ENCODE data around the gene NFILZ. TPM values are rescaled to one million over a fixed set of nuclear protein-coding genes. Genes with fewer than 3 reads are reported as not detected.
"Not testable (repeated sequence)": the region's sequence is repeated elsewhere in the genome, so short reads cannot be mapped to it uniquely, and the experiment has no call there.

Gene NFILZ
- total and polyA plus RNA-seq, 5 donors from 2014 or later, result not detected

DNA sequence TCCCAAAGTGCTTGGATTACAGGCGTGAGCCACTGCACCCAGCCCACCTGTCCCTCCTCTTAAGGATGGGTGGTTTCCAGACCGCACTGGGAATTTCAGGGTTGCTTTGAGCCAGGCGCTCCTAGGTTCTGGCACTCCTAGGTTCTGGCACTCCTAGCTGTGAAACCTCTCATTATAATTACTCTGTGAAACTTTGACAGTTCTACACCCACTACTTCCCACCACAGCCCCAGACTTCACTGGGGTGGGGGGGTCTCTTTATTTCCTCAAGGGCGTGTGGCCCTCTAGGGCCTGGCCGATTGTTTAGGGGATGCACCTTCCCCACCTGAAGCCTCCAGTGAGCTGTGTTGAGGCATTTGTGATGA lies 17.6 kb upstream of the NFILZ start:
- peaks cover 4% of the 10 kb centered on the region for H3K36me3 Mint-ChIP-seq
- peaks cover 0 to 50% (median 9%) of the 10 kb centered on the region in 4 donors for H3K4me1 Mint-ChIP-seq
- ATAC-seq (ENCODE audit: low read depth in 2 of 2) (no peak), DNase-seq (no peak)
- H3K9me3 ChIP-seq (ENCODE audit: control insufficient read depth in 2 of 2, low read length in 2 of 2), result no peaks in the 10 kb centered on the region
- H3K4me3 Mint-ChIP-seq, result peak overlapping the region; percentile 28 to 79 (median 55)
- peaks cover 0 to 2% (median 0%) of the 10 kb centered on the region in 7 donors for H3K9me3 Mint-ChIP-seq
- H3K27ac Mint-ChIP-seq, result peak overlapping the region in 1 of 3 donors; percentile 82
- peaks cover 5% of the 10 kb centered on the region for H3K27me3 ChIP-seq (ENCODE audit: control insufficient read depth, insufficient read depth, low read length)
- H3K4me3 ChIP-seq (ENCODE audit: low read depth, low read length), result no peak overlapping the region
- H3K27ac ChIP-seq (ENCODE audit: insufficient read depth, low read length, poor library complexity, severe bottlenecking), result no peak overlapping the region
- H3K4me1 ChIP-seq (ENCODE audit: control insufficient read depth, insufficient read depth, low read length, poor library complexity, severe bottlenecking), result peaks cover 18% of the 10 kb centered on the region
- H3K27me3 Mint-ChIP-seq, result peaks cover 24% of the 10 kb centered on the region
- no peaks in the 10 kb centered on the region for H3K36me3 ChIP-seq (ENCODE audit: control insufficient read depth, insufficient read depth, low read length)

DNA sequence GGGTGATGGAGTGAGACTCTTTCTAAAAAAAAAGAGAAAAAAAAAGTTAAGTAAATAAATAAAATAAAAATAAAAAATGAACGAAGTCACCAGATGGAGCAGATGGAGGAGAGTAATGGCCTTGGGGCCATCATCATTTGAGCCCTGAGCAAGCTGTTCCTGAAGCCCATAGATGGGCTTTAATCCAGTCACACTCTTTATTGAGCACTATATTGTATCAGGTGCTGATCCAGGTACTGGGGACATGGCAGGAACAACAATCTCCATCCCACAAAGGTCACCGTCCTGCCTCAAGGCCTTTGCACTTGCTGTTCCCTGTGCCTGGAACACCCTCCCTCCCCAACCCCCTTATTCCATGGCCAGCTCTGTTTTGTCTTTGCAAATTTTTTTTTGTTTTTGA lies 16.0 kb upstream of the NFILZ start:
- Histone ChIP-seq H3K4me3 (ENCODE audit: low read depth, low read length) (no peak overlapping the region), H3K27ac (ENCODE audit: insufficient read depth, low read length, poor library complexity, severe bottlenecking) (no peak overlapping the region), H3K27me3 (ENCODE audit: control insufficient read depth, insufficient read depth, low read length) (peaks cover 5% of the 10 kb centered on the region), H3K9me3 (ENCODE audit: control insufficient read depth in 2 of 2, low read length in 2 of 2) (no peaks in the 10 kb centered on the region), H3K36me3 (ENCODE audit: control insufficient read depth, insufficient read depth, low read length) (no peaks in the 10 kb centered on the region), H3K4me1 (ENCODE audit: control insufficient read depth, insufficient read depth, low read length, poor library complexity, severe bottlenecking) (peaks cover 11% of the 10 kb centered on the region)
- no peak for ATAC-seq (ENCODE audit: low read depth in 2 of 2)
- Mint-ChIP-seq H3K4me1 (peaks cover 0 to 37% (median 4%) of the 10 kb centered on the region in 4 donors), H3K27me3 (peaks cover 12% of the 10 kb centered on the region), H3K27ac (no peak overlapping the region), H3K36me3 (no peaks in the 10 kb centered on the region), H3K9me3 (peaks cover 0 to 2% (median 0%) of the 10 kb centered on the region in 7 donors), H3K4me3 (no peak overlapping the region)
- DNase-seq, result no peak

DNA sequence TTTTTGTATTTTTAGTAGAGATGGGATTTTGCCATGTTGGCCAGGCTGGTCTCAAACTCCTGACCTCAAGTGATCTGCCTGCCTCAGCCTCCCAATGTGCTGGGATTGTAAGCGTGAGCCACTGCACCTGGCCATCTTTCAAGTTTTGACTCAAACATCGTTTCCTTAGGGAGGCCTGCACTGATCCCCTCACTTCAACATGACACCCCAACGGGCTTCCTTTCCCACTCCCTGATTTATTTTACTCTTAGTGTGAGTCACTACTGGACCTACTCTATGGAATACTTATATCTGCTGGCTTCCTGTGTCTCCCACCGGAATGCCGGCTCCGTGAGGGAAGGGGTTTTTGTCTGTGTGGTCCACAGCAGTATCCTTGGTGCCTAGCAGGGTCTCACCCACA lies 15.4 kb upstream of the NFILZ start:
- H3K4me3 ChIP-seq (ENCODE audit: low read depth, low read length), result no peak overlapping the region
- peak overlapping the region in 2 of 4 donors; percentile 17 to 21 for H3K4me3 Mint-ChIP-seq
- peaks cover 0 to 32% (median 3%) of the 10 kb centered on the region in 4 donors for H3K4me1 Mint-ChIP-seq
- peaks cover 8% of the 10 kb centered on the region for H3K27me3 Mint-ChIP-seq
- ATAC-seq (ENCODE audit: low read depth in 2 of 2) (no peak), DNase-seq (no peak)
- H3K27ac ChIP-seq (ENCODE audit: insufficient read depth, low read length, poor library complexity, severe bottlenecking), result no peak overlapping the region
- no peak overlapping the region for H3K27ac Mint-ChIP-seq
- H3K36me3 ChIP-seq (ENCODE audit: control insufficient read depth, insufficient read depth, low read length), result no peaks in the 10 kb centered on the region
- no peaks in the 10 kb centered on the region for H3K9me3 ChIP-seq (ENCODE audit: control insufficient read depth in 2 of 2, low read length in 2 of 2)
- H3K4me1 ChIP-seq (ENCODE audit: control insufficient read depth, insufficient read depth, low read length, poor library complexity, severe bottlenecking), result peaks cover 6% of the 10 kb centered on the region
- H3K36me3 Mint-ChIP-seq, result no peaks in the 10 kb centered on the region
- H3K27me3 ChIP-seq (ENCODE audit: control insufficient read depth, insufficient read depth, low read length), result peaks cover 2% of the 10 kb centered on the region
- H3K9me3 Mint-ChIP-seq, result peaks cover 0 to 2% (median 0%) of the 10 kb centered on the region in 7 donors

DNA sequence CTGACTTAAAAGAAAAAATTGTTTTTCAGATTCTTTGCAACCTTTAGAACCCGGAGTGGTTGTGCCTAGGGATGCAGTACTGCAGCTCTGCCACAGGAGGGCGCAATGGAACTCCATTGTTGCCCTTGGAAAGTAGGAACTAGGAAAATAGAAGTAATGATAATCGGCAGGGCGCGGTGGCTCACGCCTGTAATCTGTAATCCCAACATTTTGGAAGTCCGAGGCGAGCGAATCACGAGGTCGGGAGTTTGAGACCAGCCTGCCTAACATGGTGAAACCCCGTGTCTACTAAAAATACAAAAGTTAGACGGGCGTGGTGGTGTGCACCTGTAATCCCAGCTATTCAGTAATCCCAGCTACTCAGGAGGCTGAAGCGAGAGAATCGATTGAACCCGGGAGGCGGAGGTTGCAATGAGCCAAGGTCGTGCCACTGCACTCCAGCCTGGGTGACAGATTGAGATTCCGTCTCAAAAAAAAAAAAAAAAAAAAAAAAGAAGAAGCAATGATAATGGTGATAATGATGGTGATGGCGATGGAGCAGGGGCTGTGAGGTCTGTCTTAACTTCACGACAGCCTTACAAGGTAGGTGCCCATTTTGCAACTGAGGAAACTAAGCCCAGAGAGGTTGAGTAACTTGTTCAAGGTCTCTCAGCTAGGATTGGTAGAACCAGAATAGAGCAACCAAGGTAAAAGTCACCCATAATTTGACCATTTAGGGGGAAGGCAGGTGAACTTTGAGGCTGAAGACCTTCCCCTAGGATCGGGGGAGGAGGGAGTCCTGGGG lies 14.4 kb upstream of the NFILZ start:
- H3K36me3 Mint-ChIP-seq, result no peaks in the 10 kb centered on the region
- H3K27ac Mint-ChIP-seq, result peak overlapping the region in 1 of 3 donors; percentile 88
- ATAC-seq (ENCODE audit: low read depth in 2 of 2) (peak in 1 of 2 donors; percentile 44), DNase-seq (peak; percentile 14 to 52 (median 41))
- Histone ChIP-seq H3K27ac (ENCODE audit: insufficient read depth, low read length, poor library complexity, severe bottlenecking) (no peak overlapping the region), H3K36me3 (ENCODE audit: control insufficient read depth, insufficient read depth, low read length) (no peaks in the 10 kb centered on the region), H3K27me3 (ENCODE audit: control insufficient read depth, insufficient read depth, low read length) (no peaks in the 10 kb centered on the region), H3K4me1 (ENCODE audit: control insufficient read depth, insufficient read depth, low read length, poor library complexity, severe bottlenecking) (no peaks in the 10 kb centered on the region), H3K9me3 (ENCODE audit: control insufficient read depth in 2 of 2, low read length in 2 of 2) (no peaks in the 10 kb centered on the region), H3K4me3 (ENCODE audit: low read depth, low read length) (no peak overlapping the region)
- H3K4me1 Mint-ChIP-seq, result peaks cover 0 to 29% (median 1%) of the 10 kb centered on the region in 4 donors
- peaks cover 0 to 2% (median 0%) of the 10 kb centered on the region in 7 donors for H3K9me3 Mint-ChIP-seq
- H3K27me3 Mint-ChIP-seq, result peaks cover 11% of the 10 kb centered on the region
- peak overlapping the region in 1 of 4 donors; percentile 11 for H3K4me3 Mint-ChIP-seq

DNA sequence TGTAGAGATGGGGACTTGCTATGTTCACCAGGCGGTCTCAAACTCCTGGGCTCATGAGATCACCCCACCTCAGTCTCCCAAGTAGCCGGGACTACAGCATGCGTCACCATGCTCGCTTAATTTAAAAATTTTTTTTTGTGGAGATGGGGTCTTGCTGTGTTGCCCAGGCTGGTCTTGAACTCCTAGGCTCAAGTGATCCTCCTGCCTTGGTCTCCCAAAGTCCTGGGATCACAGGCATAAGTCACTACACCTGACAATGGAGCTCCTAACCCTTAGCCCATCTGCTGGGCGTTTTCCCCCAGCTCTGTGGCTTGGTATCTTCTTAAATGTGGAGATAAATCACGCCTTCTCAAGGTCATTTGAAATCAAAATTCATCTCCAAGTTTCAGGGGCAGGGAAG lies 13.6 kb upstream of the NFILZ start:
- H3K27ac Mint-ChIP-seq, result no peak overlapping the region
- H3K4me1 Mint-ChIP-seq, result peaks cover 0 to 22% (median 1%) of the 10 kb centered on the region in 4 donors
- H3K4me1 ChIP-seq (ENCODE audit: control insufficient read depth, insufficient read depth, low read length, poor library complexity, severe bottlenecking), result no peaks in the 10 kb centered on the region
- no peak overlapping the region for H3K4me3 Mint-ChIP-seq
- peaks cover 11% of the 10 kb centered on the region for H3K27me3 Mint-ChIP-seq
- ATAC-seq (ENCODE audit: low read depth in 2 of 2) (no peak), DNase-seq (no peak)
- no peaks in the 10 kb centered on the region for H3K9me3 ChIP-seq (ENCODE audit: control insufficient read depth in 2 of 2, low read length in 2 of 2)
- no peaks in the 10 kb centered on the region for H3K27me3 ChIP-seq (ENCODE audit: control insufficient read depth, insufficient read depth, low read length)
- no peaks in the 10 kb centered on the region for H3K36me3 ChIP-seq (ENCODE audit: control insufficient read depth, insufficient read depth, low read length)
- H3K4me3 ChIP-seq (ENCODE audit: low read depth, low read length), result no peak overlapping the region
- H3K36me3 Mint-ChIP-seq, result no peaks in the 10 kb centered on the region
- H3K27ac ChIP-seq (ENCODE audit: insufficient read depth, low read length, poor library complexity, severe bottlenecking), result no peak overlapping the region
- H3K9me3 Mint-ChIP-seq, result peaks cover 0 to 2% (median 0%) of the 10 kb centered on the region in 7 donors

- not testable (repeated sequence) for H3K27ac Mint-ChIP-seq; ATAC-seq (ENCODE audit: low read depth in 2 of 2)
These were observed 13.1 kb upstream of the NFILZ start for GRCh38 chr19:8617325-8617724.

DNA sequence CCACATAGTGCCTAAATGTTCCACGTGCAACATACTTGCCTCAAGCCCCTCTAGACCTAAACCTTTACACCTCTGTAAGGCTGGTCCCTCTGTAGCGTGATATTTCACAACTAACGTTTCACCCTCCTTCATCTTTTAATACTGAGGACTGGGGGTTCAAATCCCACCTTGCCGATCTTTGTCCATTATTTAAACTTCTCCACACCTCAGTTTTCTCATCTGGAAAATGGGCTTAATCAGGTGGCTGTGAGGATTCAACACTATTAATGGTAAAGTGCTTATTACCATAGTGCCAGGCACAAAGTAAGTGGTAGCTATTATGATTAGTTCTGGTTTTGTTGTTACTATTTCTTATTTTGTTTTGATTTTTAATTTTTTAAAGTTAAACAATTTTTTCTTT lies 12.4 kb upstream of the NFILZ start:
- Histone ChIP-seq H3K36me3 (ENCODE audit: control insufficient read depth, insufficient read depth, low read length) (no peaks in the 10 kb centered on the region), H3K4me1 (ENCODE audit: control insufficient read depth, insufficient read depth, low read length, poor library complexity, severe bottlenecking) (no peaks in the 10 kb centered on the region), H3K27me3 (ENCODE audit: control insufficient read depth, insufficient read depth, low read length) (no peaks in the 10 kb centered on the region), H3K9me3 (ENCODE audit: control insufficient read depth in 2 of 2, low read length in 2 of 2) (no peaks in the 10 kb centered on the region), H3K4me3 (ENCODE audit: low read depth, low read length) (no peak overlapping the region), H3K27ac (ENCODE audit: insufficient read depth, low read length, poor library complexity, severe bottlenecking) (no peak overlapping the region)
- no peak for DNase-seq
- Mint-ChIP-seq H3K4me1 (peaks cover 0 to 13% (median 0%) of the 10 kb centered on the region in 4 donors), H3K27me3 (peaks cover 11% of the 10 kb centered on the region), H3K27ac (peak overlapping the region in 1 of 3 donors; percentile 71), H3K9me3 (peaks cover 0 to 2% (median 0%) of the 10 kb centered on the region in 7 donors), H3K4me3 (no peak overlapping the region), H3K36me3 (no peaks in the 10 kb centered on the region)
- no peak for ATAC-seq (ENCODE audit: low read depth in 2 of 2)

More at GRCh38 chr19:8617325-8617724, 13.1 kb upstream of the NFILZ start:
- H3K27me3 Mint-ChIP-seq, result peaks cover 11% of the 10 kb centered on the region
- H3K27me3 ChIP-seq (ENCODE audit: control insufficient read depth, insufficient read depth, low read length); H3K4me3 ChIP-seq (ENCODE audit: low read depth, low read length); H3K36me3 ChIP-seq (ENCODE audit: control insufficient read depth, insufficient read depth, low read length); DNase-seq; H3K9me3 ChIP-seq (ENCODE audit: control insufficient read depth in 2 of 2, low read length in 2 of 2); H3K36me3 Mint-ChIP-seq; H3K4me3 Mint-ChIP-seq; H3K27ac ChIP-seq (ENCODE audit: insufficient read depth, low read length, poor library complexity, severe bottlenecking); H3K9me3 Mint-ChIP-seq; H3K4me1 ChIP-seq (ENCODE audit: control insufficient read depth, insufficient read depth, low read length, poor library complexity, severe bottlenecking): not testable (repeated sequence)
- peaks cover 0 to 18% (median 0%) of the 10 kb centered on the region in 4 donors for H3K4me1 Mint-ChIP-seq

GRCh38 chr19:8618751-8619150 lies 11.7 kb upstream of the NFILZ start:
- H3K36me3 Mint-ChIP-seq, result no peaks in the 10 kb centered on the region
- no peaks in the 10 kb centered on the region for H3K4me1 ChIP-seq (ENCODE audit: control insufficient read depth, insufficient read depth, low read length, poor library complexity, severe bottlenecking)
- no peak overlapping the region for H3K4me3 ChIP-seq (ENCODE audit: low read depth, low read length)
- no peaks in the 10 kb centered on the region for H3K9me3 ChIP-seq (ENCODE audit: control insufficient read depth in 2 of 2, low read length in 2 of 2)
- no peak for DNase-seq
- ATAC-seq (ENCODE audit: low read depth in 2 of 2), result no peak
- no peak overlapping the region for H3K27ac ChIP-seq (ENCODE audit: insufficient read depth, low read length, poor library complexity, severe bottlenecking)
- no peaks in the 10 kb centered on the region for H3K36me3 ChIP-seq (ENCODE audit: control insufficient read depth, insufficient read depth, low read length)
- no peak overlapping the region for H3K27ac Mint-ChIP-seq
- peaks cover 0 to 11% (median 0%) of the 10 kb centered on the region in 4 donors for H3K4me1 Mint-ChIP-seq
- H3K4me3 Mint-ChIP-seq, result no peak overlapping the region
- no peaks in the 10 kb centered on the region for H3K27me3 ChIP-seq (ENCODE audit: control insufficient read depth, insufficient read depth, low read length)
- H3K9me3 Mint-ChIP-seq, result peaks cover 0 to 2% (median 0%) of the 10 kb centered on the region in 7 donors
- H3K27me3 Mint-ChIP-seq, result peaks cover 11% of the 10 kb centered on the region
